ENCODE data around the gene MPP1. TPM values are rescaled to one million over a fixed set of nuclear protein-coding genes. Genes with fewer than 3 reads are reported as not detected.

Gene MPP1
- total RNA-seq, 1 experiment from 2014 or later = 1.3 TPM

DNA sequence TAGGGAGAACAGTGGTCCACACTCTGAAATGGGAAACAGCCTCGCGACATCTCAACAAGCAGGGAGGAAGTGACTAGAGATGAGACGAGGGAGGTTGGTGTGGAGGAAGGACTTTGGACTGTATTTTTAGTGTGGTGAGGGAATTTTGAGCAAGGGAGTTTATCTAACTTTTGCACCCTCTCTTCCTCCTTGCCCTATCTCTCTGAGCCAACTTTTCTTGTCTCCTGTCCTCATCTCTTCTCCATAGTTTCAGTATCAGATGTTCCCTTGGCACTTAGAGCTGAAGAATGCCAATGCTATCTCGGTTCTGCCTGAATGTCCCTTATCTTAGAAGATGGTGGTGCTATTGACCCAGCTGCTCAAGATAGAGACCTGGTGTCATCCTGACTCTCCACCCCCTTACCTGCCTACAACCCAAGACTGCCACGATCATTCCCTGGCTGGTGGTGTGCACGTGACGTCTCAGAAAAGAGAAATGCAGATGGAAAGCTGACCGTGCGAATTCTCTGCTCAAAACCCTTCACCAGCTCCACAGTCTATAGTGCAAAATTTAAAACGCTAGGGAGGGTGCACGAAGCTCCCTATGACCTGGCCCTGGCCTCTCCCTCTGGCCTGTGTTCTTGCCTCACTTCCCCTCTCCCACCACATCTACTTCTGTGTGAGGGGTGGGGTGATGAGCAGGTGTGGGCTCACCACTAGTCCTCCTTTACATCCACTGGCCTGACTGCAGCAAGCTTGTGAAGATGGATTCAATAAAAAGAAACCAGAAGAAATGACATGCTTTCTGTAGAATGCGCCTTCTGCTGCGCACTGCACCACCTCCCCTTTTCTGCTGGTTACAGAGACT, 20.9 kb downstream of the MPP1 start:
- Mint-ChIP-seq H3K36me3 (ENCODE audit: insufficient read depth, unreplicated experiment) (peaks cover 8% of the 10 kb centered on the region), H3K27ac (ENCODE audit: unreplicated experiment) (no peak overlapping the region), H3K27me3 (ENCODE audit: unreplicated experiment) (peaks cover 77% of the 10 kb centered on the region), H3K4me1 (ENCODE audit: low read depth, unreplicated experiment) (no peaks in the 10 kb centered on the region), H3K9me3 (ENCODE audit: low read depth, unreplicated experiment) (no peaks in the 10 kb centered on the region), H3K4me3 (ENCODE audit: low read depth, unreplicated experiment) (no peak overlapping the region)
- intact Hi-C loops (cut with micrococcal nuclease; ENCODE audit: unreplicated experiment) = no loop called here
- no peak for TF ChIP-seq CTCF (IDR thresholded peaks at IDR 0.05; ENCODE audit: unreplicated experiment)
- BruUV-seq (replicated peaks) = no TSS peak
- no peak for DNase-seq
- CTCF ChIA-PET = no interaction called here

DNA sequence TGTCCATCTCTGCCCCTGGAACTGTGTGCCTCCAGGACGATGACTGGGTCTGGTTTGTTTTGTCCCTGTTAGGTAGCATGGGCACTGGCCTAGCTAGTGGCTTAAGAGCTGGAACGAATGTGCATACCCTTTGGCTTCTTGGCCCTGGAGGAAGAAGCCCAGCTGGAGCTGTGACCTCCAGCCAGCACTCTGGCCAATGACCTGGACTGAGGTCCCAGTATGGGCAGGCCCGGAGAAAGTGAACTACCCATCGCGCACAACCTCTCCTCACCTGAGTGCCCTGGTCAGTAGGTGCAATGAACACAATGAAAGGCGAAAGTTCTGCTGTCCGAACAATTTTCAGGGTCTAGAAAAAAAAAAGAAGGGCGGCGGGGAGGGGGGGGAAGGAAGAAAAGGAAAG, 24.3 kb downstream of the MPP1 start:
- Mint-ChIP-seq H3K9me3 (ENCODE audit: low read depth, unreplicated experiment) (no peaks in the 10 kb centered on the region), H3K27ac (ENCODE audit: unreplicated experiment) (no peak overlapping the region), H3K36me3 (ENCODE audit: insufficient read depth, unreplicated experiment) (peaks cover 17% of the 10 kb centered on the region), H3K4me1 (ENCODE audit: low read depth, unreplicated experiment) (no peaks in the 10 kb centered on the region), H3K27me3 (ENCODE audit: unreplicated experiment) (peaks cover 46% of the 10 kb centered on the region), H3K4me3 (ENCODE audit: low read depth, unreplicated experiment) (no peak overlapping the region)
- CTCF ChIA-PET = no interaction called here
- no TSS peak for BruUV-seq (replicated peaks)
- no peak for TF ChIP-seq CTCF (IDR thresholded peaks at IDR 0.05; ENCODE audit: unreplicated experiment)
- intact Hi-C loops (cut with micrococcal nuclease; ENCODE audit: unreplicated experiment) = no loop called here
- DNase-seq = no peak

DNA sequence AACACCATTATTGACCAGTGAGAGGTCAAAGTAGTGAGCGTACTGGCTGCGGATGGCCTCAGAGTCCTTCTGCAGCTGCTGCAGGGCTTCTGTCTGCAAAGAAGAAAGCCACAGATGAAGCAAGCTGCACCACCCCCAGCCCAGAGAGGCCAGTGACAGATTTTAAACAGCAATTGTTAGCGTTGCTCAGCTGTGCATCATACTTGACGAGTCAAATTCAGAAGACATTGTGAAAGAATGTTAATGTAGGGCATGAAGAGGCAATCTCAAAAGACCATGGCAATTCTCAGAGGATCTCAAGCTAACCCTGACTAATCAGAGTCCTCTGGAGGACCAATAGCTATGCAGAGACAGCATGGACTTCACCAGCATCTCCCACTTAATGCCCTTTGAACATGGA, 26.0 kb downstream of the MPP1 start:
- no peaks in the 10 kb centered on the region for H3K4me1 Mint-ChIP-seq (ENCODE audit: low read depth, unreplicated experiment)
- H3K27me3 Mint-ChIP-seq (ENCODE audit: unreplicated experiment) = peaks cover 29% of the 10 kb centered on the region
- no TSS peak for BruUV-seq (replicated peaks)
- H3K9me3 Mint-ChIP-seq (ENCODE audit: low read depth, unreplicated experiment) = no peaks in the 10 kb centered on the region
- H3K4me3 Mint-ChIP-seq (ENCODE audit: low read depth, unreplicated experiment) = no peak overlapping the region
- H3K27ac Mint-ChIP-seq (ENCODE audit: unreplicated experiment) = no peak overlapping the region
- CTCF ChIA-PET = interaction anchor here (0.6 kb wide), 1 partner anchor 10 kb away, joined by 3 read pairs; no protein-coding TSS in a partner anchor
- peaks cover 17% of the 10 kb centered on the region for H3K36me3 Mint-ChIP-seq (ENCODE audit: insufficient read depth, unreplicated experiment)
- no peak for DNase-seq
- no peak for TF ChIP-seq CTCF (IDR thresholded peaks at IDR 0.05; ENCODE audit: unreplicated experiment)
- intact Hi-C loops (cut with micrococcal nuclease; ENCODE audit: unreplicated experiment) = no loop called here

DNA sequence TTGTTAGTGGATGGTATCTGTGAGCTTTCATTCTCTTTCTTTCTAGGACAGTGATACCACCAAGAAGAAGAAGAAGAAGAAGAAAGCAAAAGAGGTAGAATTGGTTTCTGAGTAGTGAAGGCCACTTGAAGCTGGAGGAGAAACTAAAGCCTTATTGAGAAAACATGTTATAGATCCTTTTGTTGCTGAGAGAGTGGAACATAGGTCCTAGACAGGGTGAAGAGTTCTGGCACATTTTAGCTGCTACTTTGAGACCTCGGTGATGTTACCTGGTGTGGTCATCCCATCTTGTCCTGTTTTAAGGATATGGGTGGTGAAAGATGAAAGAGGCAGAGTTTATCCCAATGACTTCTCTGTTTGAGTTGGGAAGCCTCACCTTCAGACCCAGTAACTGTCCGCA, 28.5 kb downstream of the MPP1 start:
- no TSS peak for BruUV-seq (replicated peaks)
- CTCF ChIA-PET = no interaction called here
- no peak for TF ChIP-seq CTCF (IDR thresholded peaks at IDR 0.05; ENCODE audit: unreplicated experiment)
- no peaks in the 10 kb centered on the region for H3K4me1 Mint-ChIP-seq (ENCODE audit: low read depth, unreplicated experiment)
- no peaks in the 10 kb centered on the region for H3K9me3 Mint-ChIP-seq (ENCODE audit: low read depth, unreplicated experiment)
- intact Hi-C loops (cut with micrococcal nuclease; ENCODE audit: unreplicated experiment) = no loop called here
- no peak for DNase-seq
- no peak overlapping the region for H3K27ac Mint-ChIP-seq (ENCODE audit: unreplicated experiment)
- peaks cover 3% of the 10 kb centered on the region for H3K27me3 Mint-ChIP-seq (ENCODE audit: unreplicated experiment)
- H3K4me3 Mint-ChIP-seq (ENCODE audit: low read depth, unreplicated experiment) = no peak overlapping the region
- peaks cover 26% of the 10 kb centered on the region for H3K36me3 Mint-ChIP-seq (ENCODE audit: insufficient read depth, unreplicated experiment)
